GM21447 (cell line): ENCODE data around the gene HINT3.
"Not testable (repeated sequence)": the region's sequence is repeated elsewhere in the genome, so short reads cannot be mapped to it uniquely, and the experiment has no call there.

Experiments used
- ATAC-seq: cut with Tn5 transposase; IDR thresholded peaks from one replicate; pipeline ENCODE4 v1.9.1; 2021; ENCODE audit not compliant: unreplicated experiment

Gene HINT3

DNA sequence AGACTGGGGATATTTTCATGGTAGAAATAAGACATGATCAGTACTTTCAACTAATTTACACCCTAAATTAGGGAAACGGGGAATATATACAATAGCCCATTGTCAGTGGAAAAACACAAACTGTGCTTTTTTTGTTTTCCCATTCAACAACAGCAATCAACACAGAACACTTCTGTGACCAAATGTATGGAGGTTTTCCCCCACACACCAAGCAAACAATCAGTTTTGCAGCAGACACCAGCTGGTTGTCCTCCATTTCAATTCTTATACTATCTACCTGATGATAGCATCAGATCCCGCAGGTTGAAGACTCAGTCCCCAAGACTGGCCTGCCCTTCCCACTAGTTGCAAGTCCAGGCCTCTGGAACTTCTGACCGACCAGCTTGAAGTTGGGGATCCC lies 4.5 kb downstream of the HINT3 start:
- ATAC-seq = no peak

DNA sequence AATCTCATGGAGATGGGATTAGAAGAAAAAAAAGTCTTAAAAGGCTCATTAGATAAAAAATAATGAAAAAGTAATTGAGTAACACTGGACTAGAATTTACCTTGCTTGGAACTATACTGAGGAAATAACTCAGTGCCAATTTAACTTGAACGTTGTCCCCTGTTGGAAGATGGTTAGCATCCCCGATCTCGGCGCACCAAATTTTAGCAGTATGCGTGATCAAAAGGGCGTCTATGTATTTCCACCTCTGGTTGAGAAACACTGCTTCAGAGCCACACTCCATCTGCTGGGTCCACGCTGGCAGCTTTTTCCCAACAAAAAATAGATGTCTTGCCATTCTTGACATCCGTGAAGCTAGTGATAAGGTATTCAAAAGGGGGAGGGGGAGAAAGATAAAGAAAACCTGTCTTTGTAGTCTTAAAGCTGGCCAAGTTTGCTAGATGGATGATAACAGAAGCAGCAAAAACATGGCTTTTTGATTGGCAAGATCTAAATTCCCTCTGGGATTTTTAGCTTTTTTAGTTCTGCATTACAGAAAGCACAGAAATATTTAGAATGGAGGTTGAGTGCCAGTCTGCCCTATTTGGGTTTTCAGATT lies 6.4 kb downstream of the HINT3 start:
- ATAC-seq = no peak

GRCh38 chr6:125963817-125964216 lies 7.2 kb downstream of the HINT3 start:
- no peak for ATAC-seq

DNA sequence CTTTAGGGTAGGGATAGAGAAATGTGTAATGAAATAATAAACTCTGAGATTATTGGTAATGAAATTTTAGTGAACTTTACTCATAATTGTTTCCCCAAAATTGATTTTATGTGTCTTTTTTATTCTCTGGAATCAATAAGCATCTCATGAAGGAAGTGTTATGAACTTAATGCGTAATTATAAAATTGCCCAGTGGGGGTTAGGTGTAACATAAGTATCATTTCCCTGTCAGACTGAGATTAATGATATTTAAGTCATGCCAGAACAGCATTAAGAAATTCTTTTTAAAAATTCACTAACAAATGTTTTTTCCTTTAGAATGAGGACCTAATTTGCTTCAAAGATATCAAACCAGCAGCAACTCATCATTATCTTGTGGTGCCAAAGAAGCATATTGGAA lies 10.0 kb downstream of the HINT3 start:
- ATAC-seq = no peak

GRCh38 chr6:125968493-125968892 lies 11.9 kb downstream of the HINT3 start:
- ATAC-seq = no peak

- no peak for ATAC-seq
Measured at GRCh38 chr6:125970760-125971159, 14.2 kb downstream of the HINT3 start.

GRCh38 chr6:125972478-125972877 lies 15.9 kb downstream of the HINT3 start:
- not testable (repeated sequence) for ATAC-seq

- peak; percentile 88 for ATAC-seq
Measured at GRCh38 chr6:125974214-125974866, 17.8 kb downstream of the HINT3 start.

- no peak for ATAC-seq
Measured at GRCh38 chr6:125979101-125979500, 22.5 kb downstream of the HINT3 start.

GRCh38 chr6:125981571-125982185 lies 25.1 kb downstream of the HINT3 start:
- ATAC-seq = no peak

- no peak for ATAC-seq
Measured at GRCh38 chr6:125983246-125983945, 26.8 kb downstream of the HINT3 start.

- ATAC-seq = no peak
Measured at GRCh38 chr6:125984311-125984710, 27.7 kb downstream of the HINT3 start.

- no peak for ATAC-seq
Measured at GRCh38 chr6:125985522-125985921, 29.0 kb downstream of the HINT3 start.

DNA sequence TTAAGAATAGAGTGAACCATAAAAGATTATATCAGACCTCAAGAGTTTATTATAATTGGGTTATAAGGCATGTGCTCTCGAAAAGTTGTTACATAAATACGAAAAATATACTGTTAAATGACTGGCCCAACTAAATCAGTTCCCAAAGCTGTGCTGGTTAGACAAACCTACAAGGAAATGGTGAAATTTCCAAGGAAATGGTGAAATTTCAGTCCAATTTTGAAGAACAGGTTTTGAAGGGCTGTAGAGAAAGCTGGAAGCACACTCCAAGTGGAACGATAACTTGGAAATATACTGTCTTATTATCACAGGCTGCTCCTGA lies 29.4 kb downstream of the HINT3 start:
- no peak for ATAC-seq

DNA sequence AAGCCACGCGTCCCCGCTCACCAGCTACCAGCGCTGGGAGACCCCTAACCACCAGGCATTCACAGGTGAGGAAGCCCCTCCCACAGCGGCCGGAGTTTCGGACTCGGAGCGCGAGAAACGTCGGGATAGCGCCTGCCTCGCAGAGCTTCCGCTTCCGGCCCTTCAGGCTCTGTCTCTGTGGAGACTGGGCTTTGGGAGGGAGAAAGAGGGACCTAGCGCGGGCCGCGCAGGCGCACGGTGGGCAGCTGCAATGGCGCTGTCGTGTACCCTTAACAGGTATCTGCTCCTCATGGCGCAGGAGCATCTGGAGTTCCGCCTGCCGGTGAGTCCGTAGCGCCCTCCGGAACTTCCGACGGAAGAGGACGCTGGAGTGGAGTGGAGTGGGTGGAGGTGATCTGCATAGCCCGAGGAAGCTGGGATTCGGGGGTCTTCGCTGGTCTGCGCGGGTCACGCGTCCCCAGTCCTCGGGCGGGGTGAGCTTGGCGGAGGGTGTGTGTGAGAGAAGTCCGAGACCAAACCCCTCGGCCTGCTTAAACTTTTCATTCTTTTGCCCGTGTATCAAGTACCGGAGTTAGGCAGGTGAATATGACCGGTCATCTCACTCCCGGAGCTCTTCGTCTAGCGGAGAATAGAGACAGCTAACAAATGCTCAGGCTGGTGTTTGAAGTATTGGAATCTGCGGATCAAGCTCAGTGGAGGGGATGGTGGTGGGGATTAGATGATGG lies 29.9 kb downstream of the HINT3 start, which contains the start of gene TRMT11:
TRMT11 (plus strand) TSS at position 240 of the 725 bp plus-strand sequence; CDS start at position 251, 11 bp downstream.
- peak; percentile 97 for ATAC-seq

DNA sequence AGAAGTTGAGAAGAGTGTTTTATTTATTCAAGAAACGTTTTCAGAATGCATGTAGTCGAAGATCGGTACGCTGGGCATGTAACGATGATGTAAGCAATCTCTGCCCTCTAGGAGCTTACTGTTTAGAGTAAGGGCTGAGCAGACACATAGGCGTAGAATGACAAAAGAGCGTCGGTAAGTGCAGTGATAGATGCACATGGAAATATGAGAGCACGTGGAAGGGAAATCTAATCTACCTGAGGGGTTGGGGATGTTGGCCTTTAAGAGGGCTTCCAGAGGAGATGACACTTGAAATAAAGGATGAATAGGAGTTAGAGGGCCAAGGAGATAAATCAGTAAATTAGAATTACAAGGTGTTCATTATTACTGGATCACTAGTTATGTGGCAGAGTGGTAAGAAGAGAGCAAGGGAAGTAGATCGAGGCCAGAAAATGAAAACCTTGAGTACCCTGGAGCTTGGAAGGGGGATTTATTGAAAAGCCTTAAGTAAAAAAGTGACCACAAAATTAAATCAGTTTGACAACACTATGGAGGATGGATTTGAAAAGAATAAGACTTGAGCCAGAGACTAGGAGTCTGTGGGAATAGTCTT lies 30.6 kb downstream of the HINT3 start:
- ATAC-seq = peak; percentile 31

- ATAC-seq = no peak
Measured at GRCh38 chr6:125988280-125988679, 31.7 kb downstream of the HINT3 start.

GRCh38 chr6:125989631-125990030 lies 33.1 kb downstream of the HINT3 start:
- ATAC-seq = no peak

DNA sequence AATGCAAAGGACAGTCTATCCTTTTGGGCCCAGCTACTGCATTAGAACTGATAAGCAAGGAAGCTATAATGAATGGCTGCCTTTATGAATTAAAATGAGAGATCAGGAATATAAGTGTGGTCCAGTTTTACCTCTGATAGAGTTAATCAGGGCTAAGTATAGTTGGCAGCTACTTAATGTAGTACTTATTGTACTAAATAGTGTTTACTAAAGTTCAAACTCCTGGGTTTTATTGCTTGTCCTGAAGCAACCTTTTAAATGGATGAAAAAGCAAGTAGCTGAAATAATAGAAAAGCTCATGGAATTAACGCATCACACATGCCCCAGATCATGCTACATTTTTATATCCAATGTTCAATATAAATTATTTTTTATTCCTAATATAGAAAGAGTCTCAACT lies 35.1 kb downstream of the HINT3 start:
- no peak for ATAC-seq

- no peak for ATAC-seq
Measured at GRCh38 chr6:125994670-125995488, 38.3 kb downstream of the HINT3 start.
